ENCODE data around the gene UGT8. TPM values are rescaled to one million over a fixed set of nuclear protein-coding genes. Genes with fewer than 3 reads are reported as not detected.
"Not testable (repeated sequence)": the region's sequence is repeated elsewhere in the genome, so short reads cannot be mapped to it uniquely, and the experiment has no call there.

UGT8 gene
- total and polyA plus RNA-seq, 8 donors: 3.7 to 12.3 (median 9.5) TPM

- H3K4me1 ChIP-seq: no peaks in the 10 kb centered on the region
- H3K27ac ChIP-seq: no peak overlapping the region
- H3K36me3 ChIP-seq: no peaks in the 10 kb centered on the region
- no peaks in the 10 kb centered on the region for H3K27me3 ChIP-seq
- ATAC-seq: no peak
- no peak overlapping the region for H3K4me3 ChIP-seq
- no peak for TF ChIP-seq CTCF (IDR thresholded peaks at IDR 0.05)
- DNase-seq: no peak
- H3K9me3 ChIP-seq: peaks cover 0 to 23% of the 10 kb centered on the region in 2 donors
- intact Hi-C loops (cut with DNase I): no loop called here
Measured at GRCh38 chr4:114562176-114562904, 36.3 kb upstream of the UGT8 start.

GRCh38 chr4:114563536-114564315, 34.9 kb upstream of the UGT8 start:
- Histone ChIP-seq H3K27me3 (no peaks in the 10 kb centered on the region), H3K4me1 (no peaks in the 10 kb centered on the region), H3K9me3 (peaks cover 0 to 9% of the 10 kb centered on the region in 2 donors), H3K27ac (no peak overlapping the region), H3K4me3 (no peak overlapping the region), H3K36me3 (no peaks in the 10 kb centered on the region)
- intact Hi-C loops (cut with DNase I): no loop called here
- DNase-seq (peak in 1 of 4 donors; percentile 32), ATAC-seq (peak; percentile 92)
- TF ChIP-seq CTCF (IDR thresholded peaks at IDR 0.05): no peak

- TF ChIP-seq CTCF (IDR thresholded peaks at IDR 0.05): no peak
- Histone ChIP-seq H3K4me3 (no peak overlapping the region), H3K4me1 (no peaks in the 10 kb centered on the region), H3K9me3 (peaks cover 0 to 14% of the 10 kb centered on the region in 2 donors), H3K36me3 (no peaks in the 10 kb centered on the region), H3K27me3 (no peaks in the 10 kb centered on the region), H3K27ac (no peak overlapping the region)
- DNase-seq: no peak
- ATAC-seq: no peak
- intact Hi-C loops (cut with DNase I): no loop called here
Measured at GRCh38 chr4:114577386-114577785, 21.2 kb upstream of the UGT8 start.

- no peak for TF ChIP-seq CTCF (IDR thresholded peaks at IDR 0.05)
- DNase-seq: no peak
- Histone ChIP-seq H3K27me3 (no peaks in the 10 kb centered on the region), H3K4me3 (no peak overlapping the region), H3K27ac (no peak overlapping the region), H3K36me3 (no peaks in the 10 kb centered on the region), H3K4me1 (no peaks in the 10 kb centered on the region), H3K9me3 (peaks cover 0 to 14% of the 10 kb centered on the region in 2 donors)
- ATAC-seq: no peak
- intact Hi-C loops (cut with DNase I): no loop called here
Measured at GRCh38 chr4:114582621-114583020, 16.0 kb upstream of the UGT8 start.

GRCh38 chr4:114588305-114588704, 10.3 kb upstream of the UGT8 start:
- DNase-seq (no peak), ATAC-seq (no peak)
- no peaks in the 10 kb centered on the region for H3K27me3 ChIP-seq
- no peaks in the 10 kb centered on the region for H3K9me3 ChIP-seq
- no peak for TF ChIP-seq CTCF (IDR thresholded peaks at IDR 0.05)
- H3K36me3 ChIP-seq: no peaks in the 10 kb centered on the region
- no peak overlapping the region for H3K4me3 ChIP-seq
- H3K4me1 ChIP-seq: no peaks in the 10 kb centered on the region
- intact Hi-C loops (cut with DNase I): no loop called here
- H3K27ac ChIP-seq: no peak overlapping the region

- H3K4me3 ChIP-seq; H3K27ac ChIP-seq; DNase-seq; H3K36me3 ChIP-seq; ATAC-seq; H3K9me3 ChIP-seq; intact Hi-C loops (cut with DNase I); H3K4me1 ChIP-seq; H3K27me3 ChIP-seq: not testable (repeated sequence)
Measured at GRCh38 chr4:114590360-114590759, 8.2 kb upstream of the UGT8 start.

Measured in left lung (tissue), 10 donors.